Caco-2 (cell line): ENCODE results near the gene HTR4. TPM values are rescaled to one million over a fixed set of nuclear protein-coding genes. Genes with fewer than 3 reads are reported as not detected.

ENCODE experiments used
- BruUV-seq: library from RNA; stranded (reverse); fragments of 400-500 nt; replicated peaks from 2 replicates; lab custom pipeline; 2021; lab: Mats Ljungman, UMichigan
- CTCF ChIA-PET: fragments of 300-600 bp; sonication (Branson Sonifier 250); formaldehyde crosslinking; loops from one replicate; lab custom pipeline; 2022; ENCODE audit warnings: antibody characterized with exemption; lab: Charles Lee
- POLR2A ChIA-PET: fragments of 300-600 bp; sonication (Branson Sonifier 250); formaldehyde crosslinking; loops from one replicate; lab custom pipeline; 2022; ENCODE audit warnings: antibody characterized with exemption; lab: Charles Lee
- DNase-seq, 2 experiments: peaks; one replicate each; pipeline versions ENCODE4 v3.0.0 to v3.0.0-alpha.2; 2020 to 2022
- H3K27me3 ChIP-seq: replicated peaks from 2 replicates; pipeline ENCODE4 v1.6.0; 2011; ENCODE audit warnings: low read length; ENCODE audit not compliant: control insufficient read depth, insufficient read depth
- H3K36me3 ChIP-seq: 2 replicates; pipeline ENCODE4 v1.5.1; 2011; ENCODE audit warnings: low read length; ENCODE audit not compliant: control insufficient read depth, insufficient read depth
- H3K4me1 ChIP-seq: fragments of 250-450 bp; sonication (Bioruptor Pico); 2 replicates; pipeline ENCODE4 v1.5.1; 2020; ENCODE audit warnings: mild to moderate bottlenecking
- H3K4me3 ChIP-seq: 2 replicates; pipeline ENCODE4 v1.5.1; 2011; ENCODE audit warnings: low read depth, mild to moderate bottlenecking, control low read depth, low read length
- H3K9me3 ChIP-seq: fragments of 250-450 bp; sonication (Bioruptor Pico); 2 replicates; pipeline ENCODE4 v1.5.1; 2020; ENCODE audit warnings: mild to moderate bottlenecking, moderate library complexity
- H3K27ac Mint-ChIP-seq: one replicate; pipeline ENCODE4 v1.8.0; 2022; ENCODE audit warnings: mixed read lengths; ENCODE audit not compliant: unreplicated experiment
- H3K27me3 Mint-ChIP-seq: one replicate; pipeline ENCODE4 v1.8.0; 2022; ENCODE audit warnings: mixed read lengths; ENCODE audit not compliant: insufficient read depth, unreplicated experiment
- H3K36me3 Mint-ChIP-seq: one replicate; pipeline ENCODE4 v1.8.0; 2022; ENCODE audit warnings: mild to moderate bottlenecking, mixed read lengths; ENCODE audit not compliant: insufficient read depth, unreplicated experiment
- H3K4me1 Mint-ChIP-seq: one replicate; pipeline ENCODE4 v1.8.0; 2022; ENCODE audit warnings: low read depth, mixed read lengths; ENCODE audit not compliant: unreplicated experiment
- H3K4me3 Mint-ChIP-seq: one replicate; pipeline ENCODE4 v1.8.0; 2022; ENCODE audit warnings: mild to moderate bottlenecking, moderate library complexity, mixed read lengths; ENCODE audit not compliant: unreplicated experiment
- H3K9me3 Mint-ChIP-seq: one replicate; pipeline ENCODE4 v1.8.0; 2022; ENCODE audit warnings: mixed read lengths; ENCODE audit not compliant: unreplicated experiment
- CTCF ChIP-seq, 2 experiments: fragments of 200-600 bp in 1 of 2; IDR thresholded peaks; 1 replicate in 1 of 2; 2 replicates in 1 of 2; pipeline versions ENCODE4 v1.5.1 to v1.8.0; 2011 to 2022; ENCODE audit warnings: antibody characterized with exemption in 1 of 2, control low read depth in 1 of 2, inconsistent platforms in 1 of 2, low read depth in 1 of 2, low read length in 1 of 2, mild to moderate bottlenecking in 1 of 2, moderate library complexity in 1 of 2; ENCODE audit not compliant: insufficient read depth in 1 of 2, severe bottlenecking in 1 of 2, unreplicated experiment in 1 of 2
- intact Hi-C: fragments of 100-400 bp; cut with micrococcal nuclease; formaldehyde crosslinking; loops from one replicate; pipeline ENCODE4 v1.10.0; 2022; ENCODE audit not compliant: unreplicated experiment
- total RNA-seq: library from RNA; stranded (reverse); gene quantifications from 2 replicates; pipeline ENCODE4 v1.2.3, GENCODE V29; 2022

HTR4 gene
- total RNA-seq, 1 experiment from 2014 or later: not detected

- CTCF ChIA-PET: no interaction called here
- Histone ChIP-seq H3K36me3 (no peaks in the 10 kb centered on the region), H3K9me3 (no peaks in the 10 kb centered on the region), H3K27me3 (no peaks in the 10 kb centered on the region), H3K4me3 (no peak overlapping the region), H3K4me1 (peaks cover 5% of the 10 kb centered on the region)
- Mint-ChIP-seq H3K4me3 (no peak overlapping the region), H3K27me3 (peaks cover 2% of the 10 kb centered on the region), H3K36me3 (no peaks in the 10 kb centered on the region), H3K4me1 (peaks cover 8% of the 10 kb centered on the region), H3K9me3 (no peaks in the 10 kb centered on the region), H3K27ac (no peak overlapping the region)
- no TSS peak for BruUV-seq
- POLR2A ChIA-PET: no interaction called here
- DNase-seq: no peak
- no peak for TF ChIP-seq CTCF (IDR thresholded peaks at IDR 0.05; ENCODE audit: insufficient read depth in 1 of 2, low read depth in 1 of 2, low read length in 1 of 2, severe bottlenecking in 1 of 2, unreplicated experiment in 1 of 2)
- intact Hi-C loops: no loop called here
Observed at GRCh38 chr5:148583421-148583965, 70.8 kb downstream of the HTR4 start.

GRCh38 chr5:148574167-148574566 is 80.2 kb downstream of the HTR4 start:
- BruUV-seq: no TSS peak
- Histone ChIP-seq H3K9me3 (no peaks in the 10 kb centered on the region), H3K27me3 (no peaks in the 10 kb centered on the region), H3K36me3 (no peaks in the 10 kb centered on the region), H3K4me1 (no peaks in the 10 kb centered on the region), H3K4me3 (no peak overlapping the region)
- POLR2A ChIA-PET: no interaction called here
- intact Hi-C loops: no loop called here
- CTCF ChIA-PET: interaction anchor here (1.2 kb wide), 1 partner anchor 156 kb away, joined by 3 read pairs; no protein-coding TSS in a partner anchor
- Mint-ChIP-seq H3K36me3 (no peaks in the 10 kb centered on the region), H3K27me3 (peaks cover 4% of the 10 kb centered on the region), H3K9me3 (no peaks in the 10 kb centered on the region), H3K27ac (no peak overlapping the region), H3K4me1 (no peaks in the 10 kb centered on the region), H3K4me3 (no peak overlapping the region)
- no peak for TF ChIP-seq CTCF (IDR thresholded peaks at IDR 0.05; ENCODE audit: insufficient read depth in 1 of 2, low read depth in 1 of 2, low read length in 1 of 2, severe bottlenecking in 1 of 2, unreplicated experiment in 1 of 2)
- DNase-seq: no peak

- DNase-seq: no peak
- Mint-ChIP-seq H3K36me3 (no peaks in the 10 kb centered on the region), H3K4me1 (no peaks in the 10 kb centered on the region), H3K27ac (no peak overlapping the region), H3K27me3 (peaks cover 9% of the 10 kb centered on the region), H3K9me3 (no peaks in the 10 kb centered on the region), H3K4me3 (no peak overlapping the region)
- no peak overlapping the region for H3K4me3 ChIP-seq
- H3K36me3 ChIP-seq: no peaks in the 10 kb centered on the region
- POLR2A ChIA-PET: no interaction called here
- CTCF ChIA-PET: interaction anchor here (1.2 kb wide), 1 partner anchor 157 kb away, joined by 3 read pairs; no protein-coding TSS in a partner anchor
- no peak for TF ChIP-seq CTCF (IDR thresholded peaks at IDR 0.05; ENCODE audit: insufficient read depth in 1 of 2, low read depth in 1 of 2, low read length in 1 of 2, severe bottlenecking in 1 of 2, unreplicated experiment in 1 of 2)
- no peaks in the 10 kb centered on the region for H3K9me3 ChIP-seq
- BruUV-seq: no TSS peak
- no peaks in the 10 kb centered on the region for H3K4me1 ChIP-seq
- no peaks in the 10 kb centered on the region for H3K27me3 ChIP-seq
- intact Hi-C loops: no loop called here
Observed at GRCh38 chr5:148573374-148573773, 81.0 kb downstream of the HTR4 start.
